A673 (cell line): ENCODE results near the gene RGS17.

ENCODE experiments used
- CTCF ChIP-seq: fragments of 300-800, 200-600 bp; sonication (generic); conservative IDR thresholded peaks from 2 replicates; pipeline ENCODE4 v1.5.1; 2017; ENCODE audit warnings: low read depth, mild to moderate bottlenecking, antibody characterized with exemption, low read length, moderate library complexity, mixed read lengths
- EZH2 ChIP-seq: fragments of 200-600 bp; sonication (generic); IDR thresholded peaks from 2 replicates; pipeline ENCODE4 v1.6.1; 2017; ENCODE audit warnings: borderline replicate concordance, low read depth, mild to moderate bottlenecking, mixed read lengths, antibody characterized with exemption, low read length; ENCODE audit not compliant: poor library complexity, severe bottlenecking

- TF ChIP-seq EZH2 (no peak), CTCF (no peak)
Measured at GRCh38 chr6:153016846-153017245, 114.2 kb downstream of the RGS17 start.
